KOPT-K1 (cell line): ENCODE data around the gene MEIKIN.

Experiments used
- H3K27ac ChIP-seq: fragments of 200-600 bp; sonication (generic); 2 replicates; pipeline ENCODE4 v1.5.1; 2016; ENCODE audit warnings: antibody characterized with exemption, mild to moderate bottlenecking, low read depth, low read length; ENCODE audit not compliant: poor library complexity, severe bottlenecking
- H3K36me3 ChIP-seq: fragments of 200-600 bp; sonication (generic); 2 replicates; pipeline ENCODE4 v1.5.1; 2017; ENCODE audit warnings: antibody characterized with exemption, mild to moderate bottlenecking, low read length, moderate library complexity; ENCODE audit not compliant: insufficient read depth
- H3K9me3 ChIP-seq: fragments of 200-600 bp; sonication (generic); 2 replicates; pipeline ENCODE4 v1.5.1; 2017; ENCODE audit warnings: antibody characterized with exemption, low read length, mild to moderate bottlenecking; ENCODE audit not compliant: insufficient read depth, poor library complexity, severe bottlenecking

MEIKIN gene

DNA sequence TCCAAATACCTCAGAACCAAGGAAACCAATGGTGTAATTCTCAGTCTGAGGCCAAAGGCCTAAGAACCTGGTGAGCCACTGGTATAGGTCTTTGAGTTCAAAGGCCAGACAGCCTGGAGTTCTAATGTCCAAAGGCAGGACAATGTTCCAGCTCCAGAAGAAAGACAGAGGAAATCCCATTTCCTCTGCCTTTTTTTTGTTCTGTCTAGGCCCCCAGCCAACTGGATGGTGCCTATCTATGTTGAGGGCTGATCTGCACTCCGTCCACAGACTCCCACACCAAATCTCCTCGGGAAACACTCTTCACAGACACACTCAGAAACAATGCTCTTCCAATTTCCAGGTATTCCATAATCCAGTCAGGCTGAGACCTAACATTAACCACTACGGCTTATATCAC is 178.8 kb downstream of the MEIKIN start:
- H3K9me3 ChIP-seq = peaks cover 30% of the 10 kb centered on the region
- H3K36me3 ChIP-seq = peaks cover 15% of the 10 kb centered on the region
- no peak overlapping the region for H3K27ac ChIP-seq

GRCh38 chr5:131765261-131765660 is 180.2 kb downstream of the MEIKIN start:
- peaks cover 30% of the 10 kb centered on the region for H3K9me3 ChIP-seq
- H3K27ac ChIP-seq = no peak overlapping the region
- peaks cover 15% of the 10 kb centered on the region for H3K36me3 ChIP-seq

GRCh38 chr5:131763968-131764367 is 181.5 kb downstream of the MEIKIN start:
- peaks cover 30% of the 10 kb centered on the region for H3K9me3 ChIP-seq
- no peak overlapping the region for H3K27ac ChIP-seq
- peaks cover 15% of the 10 kb centered on the region for H3K36me3 ChIP-seq

DNA sequence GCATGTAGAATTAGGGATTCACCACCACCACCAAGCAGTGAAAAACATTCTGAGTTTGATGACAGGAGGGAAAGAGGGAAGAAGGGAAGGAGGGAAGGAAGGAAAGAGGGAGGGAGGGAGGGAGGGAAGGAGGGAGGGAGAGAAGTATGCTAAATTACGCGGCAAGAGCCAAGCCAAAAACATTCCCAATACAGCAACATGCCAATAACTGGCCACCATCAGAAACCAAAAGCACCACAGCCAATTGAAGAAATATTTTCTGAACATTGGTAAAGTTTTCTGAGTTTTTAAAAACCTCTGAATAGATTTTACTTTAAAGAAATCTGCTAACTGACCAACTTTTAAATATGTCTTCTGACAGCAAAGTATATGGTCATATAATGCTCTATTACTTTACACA is 184.7 kb downstream of the MEIKIN start:
- Histone ChIP-seq H3K27ac (no peak overlapping the region), H3K36me3 (peaks cover 15% of the 10 kb centered on the region), H3K9me3 (peaks cover 18% of the 10 kb centered on the region)

GRCh38 chr5:131759704-131760103 is 185.8 kb downstream of the MEIKIN start:
- Histone ChIP-seq H3K9me3 (peaks cover 14% of the 10 kb centered on the region), H3K36me3 (peaks cover 10% of the 10 kb centered on the region), H3K27ac (no peak overlapping the region)

DNA sequence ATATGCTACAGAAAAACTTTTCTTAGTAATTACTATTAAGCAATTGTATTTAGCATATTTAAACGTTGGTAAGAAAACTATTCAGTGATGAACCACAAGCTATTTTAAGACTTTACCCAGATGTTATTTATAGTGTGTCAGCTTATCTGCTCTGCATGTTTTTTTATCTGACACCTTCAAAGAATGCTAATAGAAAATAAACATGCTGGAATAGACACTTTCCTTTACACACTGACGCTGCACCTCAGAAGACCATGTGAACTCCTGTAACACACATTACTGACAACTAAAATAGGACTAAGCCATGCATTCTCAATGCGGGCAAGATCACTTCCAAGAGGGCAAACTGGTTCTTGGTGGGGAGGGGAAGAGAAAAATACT is 187.0 kb downstream of the MEIKIN start:
- H3K9me3 ChIP-seq = peaks cover 3% of the 10 kb centered on the region
- H3K36me3 ChIP-seq = no peaks in the 10 kb centered on the region
- H3K27ac ChIP-seq = no peak overlapping the region

DNA sequence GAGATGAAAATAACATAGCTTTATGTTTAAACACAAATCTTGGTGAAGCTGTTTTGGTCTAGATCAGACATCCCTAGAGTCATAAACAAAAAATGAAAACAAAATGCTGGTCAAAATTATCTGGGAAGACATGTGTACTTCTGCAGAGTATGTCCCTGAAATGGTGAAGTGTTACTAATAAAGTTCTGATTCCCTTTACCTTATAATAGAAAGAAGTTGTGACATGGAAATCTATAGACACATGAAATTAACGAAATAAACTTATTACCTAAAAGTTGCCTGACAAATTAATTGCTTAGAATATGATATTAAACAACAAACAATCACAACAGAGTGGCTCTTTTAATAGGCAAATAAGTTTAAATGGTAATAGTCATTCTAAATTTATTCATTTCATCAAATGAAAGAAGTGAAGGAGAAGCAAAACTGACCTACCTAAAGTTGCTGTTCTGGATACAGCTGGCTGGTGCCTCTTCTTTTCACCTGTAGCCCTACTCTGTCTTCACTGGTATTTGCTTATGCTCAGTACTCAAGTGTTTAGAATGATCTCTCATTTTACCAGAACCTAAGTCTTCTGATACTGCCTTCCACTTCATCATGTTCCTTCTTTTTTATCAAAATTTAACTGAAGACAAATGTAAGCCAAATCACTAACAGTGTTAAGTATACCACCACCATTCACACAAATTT is 187.5 kb downstream of the MEIKIN start:
- Histone ChIP-seq H3K36me3 (no peaks in the 10 kb centered on the region), H3K27ac (no peak overlapping the region), H3K9me3 (no peaks in the 10 kb centered on the region)
